GM12872 (cell line): Measurements from ENCODE around the gene UNK.

Experiments
- TF ChIP-seq, protein P1 (sequence below): IDR thresholded peaks from 3 replicates; pipeline ENCODE4 v1.5.1; 2011; ENCODE audit warnings: low read depth, mild to moderate bottlenecking, low read length, moderate library complexity; ENCODE audit not compliant: insufficient read depth

Gene UNK

DNA sequence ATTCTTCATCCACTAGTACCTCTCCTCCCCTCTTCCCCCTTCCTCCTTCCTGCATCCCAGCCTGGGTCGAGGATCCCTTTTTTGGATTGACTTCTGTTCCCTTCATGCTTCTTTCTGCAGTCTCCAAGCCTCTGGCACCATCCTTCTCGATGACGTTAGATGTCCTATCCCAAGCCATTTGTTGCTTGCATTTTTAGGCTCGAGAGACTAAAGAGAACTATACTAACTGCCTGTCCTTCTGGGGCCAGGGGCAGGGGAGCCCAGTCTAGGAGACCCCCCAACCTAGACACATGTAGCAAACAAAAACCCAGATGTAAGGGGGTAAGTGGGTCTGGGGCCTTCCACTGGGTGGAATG, 23.9 kb downstream of the UNK start:
- TF ChIP-seq, protein P1, sequence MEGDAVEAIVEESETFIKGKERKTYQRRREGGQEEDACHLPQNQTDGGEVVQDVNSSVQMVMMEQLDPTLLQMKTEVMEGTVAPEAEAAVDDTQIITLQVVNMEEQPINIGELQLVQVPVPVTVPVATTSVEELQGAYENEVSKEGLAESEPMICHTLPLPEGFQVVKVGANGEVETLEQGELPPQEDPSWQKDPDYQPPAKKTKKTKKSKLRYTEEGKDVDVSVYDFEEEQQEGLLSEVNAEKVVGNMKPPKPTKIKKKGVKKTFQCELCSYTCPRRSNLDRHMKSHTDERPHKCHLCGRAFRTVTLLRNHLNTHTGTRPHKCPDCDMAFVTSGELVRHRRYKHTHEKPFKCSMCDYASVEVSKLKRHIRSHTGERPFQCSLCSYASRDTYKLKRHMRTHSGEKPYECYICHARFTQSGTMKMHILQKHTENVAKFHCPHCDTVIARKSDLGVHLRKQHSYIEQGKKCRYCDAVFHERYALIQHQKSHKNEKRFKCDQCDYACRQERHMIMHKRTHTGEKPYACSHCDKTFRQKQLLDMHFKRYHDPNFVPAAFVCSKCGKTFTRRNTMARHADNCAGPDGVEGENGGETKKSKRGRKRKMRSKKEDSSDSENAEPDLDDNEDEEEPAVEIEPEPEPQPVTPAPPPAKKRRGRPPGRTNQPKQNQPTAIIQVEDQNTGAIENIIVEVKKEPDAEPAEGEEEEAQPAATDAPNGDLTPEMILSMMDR: no peak

DNA sequence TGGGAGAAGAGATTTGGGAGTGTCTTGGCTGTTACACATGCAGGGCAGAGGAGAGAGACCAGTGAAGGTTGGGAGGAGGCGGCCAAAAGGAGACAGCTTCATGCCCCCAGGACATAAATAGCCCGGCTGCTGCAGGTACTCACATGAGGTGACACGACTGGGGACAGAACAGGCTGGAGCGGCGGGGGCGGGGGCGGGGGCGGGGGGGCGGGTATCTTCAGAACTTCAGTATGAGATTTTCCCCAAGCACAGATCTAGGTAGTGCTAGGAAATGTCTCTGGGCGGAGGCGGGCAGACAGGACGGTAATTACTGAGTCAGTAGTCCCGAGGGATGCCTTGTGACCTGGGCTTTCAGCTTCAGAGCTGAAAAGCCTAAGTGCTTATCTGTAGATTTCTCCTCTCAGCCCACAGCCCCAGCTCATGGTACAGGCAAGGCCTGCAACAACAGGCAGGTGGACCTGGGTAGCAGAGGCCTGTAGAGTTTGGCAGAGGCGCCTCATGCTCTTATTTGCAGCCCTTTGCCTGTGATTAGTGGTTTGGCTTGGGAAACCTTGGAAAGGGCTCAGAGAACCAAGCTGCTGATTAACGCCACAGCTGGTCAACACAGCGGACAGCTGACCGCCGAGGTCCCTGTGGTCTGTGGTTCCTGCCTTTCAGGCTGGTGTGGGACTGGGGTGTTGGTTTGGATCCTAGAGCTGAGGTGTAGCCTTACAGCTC, 24.5 kb downstream of the UNK start:
- TF ChIP-seq, protein P1: no peak

DNA sequence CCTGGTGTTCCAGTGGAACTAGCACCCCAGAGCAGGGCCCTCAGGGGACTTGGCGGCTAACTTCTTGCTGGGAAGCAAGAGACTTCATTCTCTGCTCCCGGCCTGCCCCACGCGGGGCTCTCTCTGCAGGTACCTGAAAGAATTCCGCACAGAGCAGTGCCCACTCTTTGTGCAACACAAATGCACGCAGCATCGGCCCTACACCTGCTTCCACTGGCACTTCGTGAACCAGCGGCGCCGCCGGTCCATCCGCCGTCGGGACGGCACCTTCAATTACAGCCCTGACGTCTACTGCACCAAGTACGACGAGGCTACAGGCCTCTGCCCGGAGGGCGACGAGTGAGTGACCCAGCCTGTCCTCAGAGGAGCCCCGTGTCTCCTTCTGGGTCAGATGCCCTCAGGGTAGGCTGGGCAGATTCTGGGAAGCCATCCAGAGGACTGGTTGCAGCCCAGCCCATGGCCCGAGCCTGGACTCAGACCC, 25.1 kb downstream of the UNK start:
- TF ChIP-seq, protein P1: no peak

DNA sequence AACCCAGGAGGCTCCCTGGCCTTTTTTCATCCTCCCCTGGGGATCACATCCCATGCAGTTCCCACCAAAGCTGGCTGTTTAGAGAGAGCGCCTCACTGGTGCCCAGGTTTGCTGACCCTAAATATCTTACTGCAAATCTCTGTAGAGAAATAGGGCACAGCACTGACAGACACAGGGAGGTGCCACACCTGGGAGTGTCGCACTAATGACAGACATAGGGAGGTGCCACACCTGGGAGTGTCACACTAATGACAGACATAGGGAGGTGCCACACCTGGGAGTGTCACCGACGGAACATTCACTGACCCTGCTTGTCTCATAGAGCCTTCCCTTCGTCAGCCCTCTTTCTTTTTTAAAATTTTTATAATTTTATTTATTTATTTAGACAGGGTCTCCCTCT, 25.6 kb downstream of the UNK start:
- TF ChIP-seq, protein P1: no peak

DNA sequence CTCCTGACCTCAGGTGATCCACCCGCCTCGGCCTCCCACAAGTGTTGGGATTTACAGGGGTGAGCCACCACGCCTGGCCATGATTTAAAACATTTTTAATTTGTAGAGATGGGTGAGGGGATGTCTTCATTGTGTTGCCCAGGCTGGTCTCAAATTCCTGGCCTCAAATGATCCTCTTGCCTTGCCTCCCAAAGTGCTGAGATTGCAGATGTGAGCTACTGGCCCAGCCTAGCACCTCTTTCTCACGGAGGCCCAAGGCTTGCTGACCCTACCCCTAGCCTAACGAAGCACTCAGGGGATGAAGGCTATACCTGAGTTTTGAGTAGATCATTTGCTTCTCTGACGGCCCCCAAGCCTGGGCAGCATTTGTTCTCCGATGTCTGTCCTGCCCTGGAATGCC, 26.6 kb downstream of the UNK start:
- TF ChIP-seq, protein P1: no peak

DNA sequence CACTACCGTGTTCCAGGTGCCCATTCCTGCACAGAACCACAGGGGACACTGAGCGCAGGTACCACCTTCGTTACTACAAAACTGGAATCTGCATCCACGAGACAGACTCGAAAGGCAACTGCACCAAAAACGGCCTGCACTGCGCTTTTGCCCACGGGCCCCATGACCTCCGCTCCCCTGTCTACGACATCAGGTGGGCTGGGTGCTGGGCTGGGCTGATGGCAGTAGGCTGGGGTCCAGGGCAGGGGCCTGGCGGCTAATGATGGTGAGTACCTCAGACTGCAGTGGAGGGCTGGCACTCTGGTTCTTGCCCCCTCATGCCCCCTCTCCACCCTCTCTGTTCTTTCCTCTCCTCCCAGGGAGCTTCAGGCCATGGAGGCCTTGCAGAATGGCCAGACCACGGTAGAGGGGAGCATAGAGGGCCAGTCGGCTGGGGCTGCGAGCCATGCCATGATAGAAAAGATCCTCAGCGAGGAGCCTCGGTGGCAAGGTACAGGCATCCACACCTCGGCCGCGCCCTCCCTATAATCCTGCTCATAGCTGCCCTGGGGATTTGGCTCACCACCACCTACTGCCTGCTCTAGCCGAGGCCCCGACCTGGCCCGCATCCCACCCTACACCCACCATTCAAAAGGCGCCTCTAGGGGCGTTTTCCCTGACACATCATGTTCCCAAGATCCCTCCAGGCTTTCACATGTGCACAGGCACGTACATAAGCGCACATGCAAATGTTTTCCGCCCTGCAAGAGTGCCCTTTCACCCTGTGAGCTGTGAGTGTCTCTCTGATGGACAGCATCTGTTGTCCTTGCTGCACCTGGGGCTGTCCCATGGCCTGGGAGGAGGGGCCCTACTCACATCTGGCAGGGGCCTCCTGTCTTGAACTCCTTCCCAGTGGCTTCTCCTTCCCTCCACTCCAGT, 27.7 kb downstream of the UNK start:
- TF ChIP-seq, protein P1: no peak
